Activated CD8-positive, alpha-beta T cell treated with anti-CD3 and anti-CD28 coated beads for 36 hours (primary cell): ENCODE data around the gene SPATA2. TPM values are rescaled to one million over a fixed set of nuclear protein-coding genes. Genes with fewer than 3 reads are reported as not detected.
A peak's percentile ranks its signal among the peaks of the same experiment; 100 is the strongest.

Experiments used
- ATAC-seq: fragments of 200-7000 bp; cut with Tn5 transposase; one replicate; pipeline ENCODE4 v1.10.0; 2021; ENCODE audit warnings: mild to moderate bottlenecking, moderate library complexity
- CTCF ChIA-PET: fragments of 350-600 bp; sonication (Branson Sonifier 250); formaldehyde crosslinking; loops from one replicate; lab custom pipeline; 2021; ENCODE audit warnings: antibody characterized with exemption; lab: Charles Lee
- POLR2A ChIA-PET: fragments of 350-600 bp; sonication (Branson Sonifier 250); formaldehyde crosslinking; loops from one replicate; lab custom pipeline; 2021; ENCODE audit warnings: antibody characterized with exemption; lab: Charles Lee
- DNase-seq: peaks from one replicate; pipeline ENCODE4 v3.0.0-alpha.2; 2020
- H3K27ac Mint-ChIP-seq: one replicate; pipeline ENCODE4 v1.8.0; 2021; ENCODE audit warnings: mild to moderate bottlenecking, mixed read lengths
- H3K27me3 Mint-ChIP-seq: one replicate; pipeline ENCODE4 v1.8.0; 2021; ENCODE audit warnings: mixed read lengths
- H3K36me3 Mint-ChIP-seq: one replicate; pipeline ENCODE4 v1.8.0; 2021; ENCODE audit warnings: low read depth, mixed read lengths
- H3K4me1 Mint-ChIP-seq: one replicate; pipeline ENCODE4 v1.8.0; 2021; ENCODE audit warnings: low read depth, mixed read lengths
- H3K4me3 Mint-ChIP-seq: one replicate; pipeline ENCODE4 v1.8.0; 2021; ENCODE audit warnings: mild to moderate bottlenecking, moderate library complexity, mixed read lengths
- H3K9me3 Mint-ChIP-seq: one replicate; pipeline ENCODE4 v1.8.0; 2021; ENCODE audit warnings: mixed read lengths
- intact Hi-C: fragments of 100-400 bp; cut with micrococcal nuclease; formaldehyde crosslinking; loops from one replicate; pipeline ENCODE4 v1.10.0; 2022
- total RNA-seq, 2 experiments: library from RNA; stranded (reverse); gene quantifications; one replicate each; pipeline ENCODE4 v1.2.3, GENCODE V29; 2021
- TF ChIP-seq, protein P1 (sequence below): fragments of 200-600 bp; IDR thresholded peaks from one replicate; pipeline ENCODE4 v1.8.0; 2022; ENCODE audit warnings: antibody characterized with exemption, mild to moderate bottlenecking

Gene SPATA2
- total RNA-seq, 2 experiments from 2014 or later, result 6.2 to 7.4 TPM

DNA sequence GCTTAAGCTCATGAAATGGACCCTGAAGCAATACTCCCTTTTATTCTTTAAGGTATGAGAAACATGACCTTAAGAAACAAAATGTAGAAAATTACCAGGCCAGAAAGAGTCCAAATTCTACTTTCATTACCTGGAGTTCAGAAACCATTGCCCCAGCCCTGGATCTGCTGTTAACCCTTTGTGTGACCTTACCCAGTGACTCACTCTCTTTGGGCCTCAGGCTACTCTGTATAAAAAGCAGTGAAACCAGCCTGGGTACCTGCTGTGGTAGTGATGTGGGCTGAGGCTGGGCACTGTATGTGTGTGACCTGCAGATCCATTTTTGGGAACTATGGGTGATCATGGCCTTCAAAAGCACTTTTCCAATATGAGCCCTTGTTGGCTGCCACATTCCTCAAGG, 55.5 kb downstream of the SPATA2 start:
- intact Hi-C loops, result no loop called here
- H3K9me3 Mint-ChIP-seq, result no peaks in the 10 kb centered on the region
- peak; percentile 20 for ATAC-seq
- TF ChIP-seq, protein P1, sequence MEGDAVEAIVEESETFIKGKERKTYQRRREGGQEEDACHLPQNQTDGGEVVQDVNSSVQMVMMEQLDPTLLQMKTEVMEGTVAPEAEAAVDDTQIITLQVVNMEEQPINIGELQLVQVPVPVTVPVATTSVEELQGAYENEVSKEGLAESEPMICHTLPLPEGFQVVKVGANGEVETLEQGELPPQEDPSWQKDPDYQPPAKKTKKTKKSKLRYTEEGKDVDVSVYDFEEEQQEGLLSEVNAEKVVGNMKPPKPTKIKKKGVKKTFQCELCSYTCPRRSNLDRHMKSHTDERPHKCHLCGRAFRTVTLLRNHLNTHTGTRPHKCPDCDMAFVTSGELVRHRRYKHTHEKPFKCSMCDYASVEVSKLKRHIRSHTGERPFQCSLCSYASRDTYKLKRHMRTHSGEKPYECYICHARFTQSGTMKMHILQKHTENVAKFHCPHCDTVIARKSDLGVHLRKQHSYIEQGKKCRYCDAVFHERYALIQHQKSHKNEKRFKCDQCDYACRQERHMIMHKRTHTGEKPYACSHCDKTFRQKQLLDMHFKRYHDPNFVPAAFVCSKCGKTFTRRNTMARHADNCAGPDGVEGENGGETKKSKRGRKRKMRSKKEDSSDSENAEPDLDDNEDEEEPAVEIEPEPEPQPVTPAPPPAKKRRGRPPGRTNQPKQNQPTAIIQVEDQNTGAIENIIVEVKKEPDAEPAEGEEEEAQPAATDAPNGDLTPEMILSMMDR, result no peak
- H3K4me3 Mint-ChIP-seq, result no peak overlapping the region
- DNase-seq, result no peak
- CTCF ChIA-PET, result interaction anchor here (0.7 to 1.4 kb wide), 4 partner anchors 10 to 50 kb away, joined by 3 to 6 read pairs (median 4); no protein-coding TSS in a partner anchor
- H3K36me3 Mint-ChIP-seq, result peaks cover 14% of the 10 kb centered on the region
- H3K27ac Mint-ChIP-seq, result no peak overlapping the region
- peaks cover 6% of the 10 kb centered on the region for H3K4me1 Mint-ChIP-seq
- POLR2A ChIA-PET, result interaction anchor here (0.6 kb wide), 1 partner anchor 149 kb away, joined by 5 read pairs; no protein-coding TSS in a partner anchor
- H3K27me3 Mint-ChIP-seq, result no peaks in the 10 kb centered on the region

DNA sequence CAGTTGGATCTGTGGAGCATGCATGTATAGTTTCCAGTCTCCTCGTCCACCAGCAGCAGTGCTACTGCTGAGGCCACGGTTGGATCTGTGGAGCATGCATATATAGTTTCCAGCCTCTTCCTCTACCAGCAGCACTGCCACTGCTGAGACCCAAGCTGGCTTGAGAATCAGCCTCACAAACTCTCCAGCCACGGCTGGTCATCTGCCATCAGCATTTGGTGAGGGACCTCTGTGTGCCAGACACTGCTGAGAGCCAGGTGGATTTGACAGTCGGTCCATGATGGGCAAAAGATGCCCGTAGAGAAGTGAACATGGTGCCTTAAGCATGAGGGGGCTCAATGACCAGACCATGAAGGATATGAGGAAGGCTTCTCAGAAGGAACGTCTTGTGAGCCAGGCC, 56.3 kb downstream of the SPATA2 start:
- Mint-ChIP-seq H3K36me3 (peaks cover 14% of the 10 kb centered on the region), H3K9me3 (no peaks in the 10 kb centered on the region), H3K27me3 (no peaks in the 10 kb centered on the region), H3K4me1 (peaks cover 6% of the 10 kb centered on the region), H3K27ac (no peak overlapping the region), H3K4me3 (no peak overlapping the region)
- POLR2A ChIA-PET, result no interaction called here
- intact Hi-C loops, result no loop called here
- no peak for DNase-seq
- TF ChIP-seq, protein P1, result no peak
- CTCF ChIA-PET, result interaction anchor here (0.7 to 5.1 kb wide), 2 partner anchors 13 to 29 kb away, joined by 3 to 29 read pairs; no protein-coding TSS in a partner anchor
- no peak for ATAC-seq

DNA sequence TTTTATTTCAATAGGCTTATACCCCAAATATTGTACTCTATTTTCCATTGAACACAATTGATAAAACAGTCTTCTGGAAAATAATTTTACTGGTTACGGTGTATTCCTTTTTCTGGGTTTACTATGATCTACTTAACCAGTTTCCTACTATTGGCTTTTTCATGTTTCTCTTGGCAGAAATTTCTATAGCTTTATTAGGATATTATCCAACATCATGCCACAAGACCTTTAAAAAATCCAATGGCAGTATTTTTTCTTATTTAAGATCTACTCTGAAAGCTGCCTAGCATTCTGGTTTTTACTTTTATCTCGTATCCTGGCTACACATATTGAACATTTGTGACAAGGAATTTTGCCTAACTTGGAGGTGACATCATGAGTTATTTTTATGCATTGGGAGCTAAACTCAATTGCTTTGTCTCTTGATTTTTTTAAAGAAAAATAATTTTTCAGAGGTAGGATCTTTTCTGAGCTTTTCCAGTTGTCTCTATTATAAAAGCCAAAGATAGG, 57.2 kb downstream of the SPATA2 start:
- Mint-ChIP-seq H3K4me1 (peaks cover 6% of the 10 kb centered on the region), H3K9me3 (no peaks in the 10 kb centered on the region), H3K36me3 (peaks cover 14% of the 10 kb centered on the region), H3K27ac (no peak overlapping the region), H3K27me3 (no peaks in the 10 kb centered on the region), H3K4me3 (no peak overlapping the region)
- intact Hi-C loops, result no loop called here
- TF ChIP-seq, protein P1, result no peak
- POLR2A ChIA-PET, result interaction anchor here (1.3 kb wide), 1 partner anchor 21 kb away, joined by 3 read pairs; no protein-coding TSS in a partner anchor
- no peak for ATAC-seq
- DNase-seq, result no peak
- CTCF ChIA-PET, result interaction anchor here (0.6 to 5.1 kb wide), 5 partner anchors 9 to 248 kb away, joined by 3 to 29 read pairs (median 4); no protein-coding TSS in a partner anchor

DNA sequence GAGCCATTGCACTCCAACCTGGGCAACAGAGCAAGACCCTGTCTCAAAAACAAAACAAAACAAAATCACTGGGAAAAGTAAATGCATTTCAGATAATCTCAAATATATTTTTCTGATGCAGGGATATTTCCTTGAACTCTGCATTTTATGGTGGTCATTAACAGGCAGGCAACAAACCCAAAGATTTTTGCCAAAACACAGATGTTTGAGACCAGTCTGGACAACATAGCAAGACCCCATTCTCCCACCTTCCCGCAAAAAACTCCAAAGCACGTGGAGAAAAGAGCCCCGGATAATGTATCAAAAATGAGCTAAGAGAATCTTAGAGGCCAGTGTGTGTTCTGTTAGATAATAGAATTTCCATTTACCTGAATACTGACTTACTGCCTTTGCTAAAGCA, 58.4 kb downstream of the SPATA2 start:
- peaks cover 20% of the 10 kb centered on the region for H3K36me3 Mint-ChIP-seq
- no peak overlapping the region for H3K27ac Mint-ChIP-seq

More for the DNA sequence above, 58.4 kb downstream of the SPATA2 start:
- H3K27me3 Mint-ChIP-seq, result no peaks in the 10 kb centered on the region
- intact Hi-C loops, result no loop called here
- no peak for DNase-seq
- ATAC-seq, result no peak
- H3K4me1 Mint-ChIP-seq, result peaks cover 6% of the 10 kb centered on the region
- no peaks in the 10 kb centered on the region for H3K9me3 Mint-ChIP-seq
- TF ChIP-seq, protein P1, result no peak
- ChIA-PET POLR2A (interaction anchor here (1.3 kb wide), 1 partner anchor 20 kb away, joined by 3 read pairs; no protein-coding TSS in a partner anchor), CTCF (interaction anchor here (1.2 to 5.1 kb wide), 4 partner anchors 10 to 316 kb away, joined by 4 to 29 read pairs (median 6); no protein-coding TSS in a partner anchor)
- H3K4me3 Mint-ChIP-seq, result no peak overlapping the region
